ENCODE data around the gene FSHR.

GRCh38 chr2:49004036-49004626 is 150.2 kb downstream of the FSHR start:
- TF ChIP-seq CTCF (IDR thresholded peaks at IDR 0.05) (no peak), EP300 (IDR thresholded peaks at IDR 0.05) (no peak)
